A549 (cell line): ENCODE measurements around the gene LRP6. TPM values are rescaled to one million over a fixed set of nuclear protein-coding genes. Genes with fewer than 3 reads are reported as not detected.

Experiments used
- ATAC-seq, 2 experiments: fragments of 200-7000 bp in 1 of 2; fragments of >200 bp in 1 of 2; cut with Nextera tagmentation in 1 of 2; cut with Tn5 transposase in 1 of 2; 3 replicates each; pipeline versions ENCODE4 v1.8.0 to v1.9.1; 2018 to 2020; ENCODE audit warnings: mild to moderate bottlenecking in 1 of 2, moderate library complexity in 1 of 2
- CTCF ChIA-PET: fragments of 300-600 bp; sonication (Branson Sonifier 250); formaldehyde crosslinking; extraction: SDS; loops from one replicate; lab custom pipeline; 2021; ENCODE audit warnings: antibody characterized with exemption, inconsistent platforms; lab: Yijun Ruan, JAX
- POLR2A ChIA-PET: fragments of 350-600 bp; formaldehyde crosslinking; extraction: SDS; loops from one replicate; lab custom pipeline; 2021; ENCODE audit warnings: antibody characterized with exemption, inconsistent platforms; lab: Yijun Ruan, JAX
- DNase-seq, 2 experiments: peaks; one replicate each; pipeline versions ENCODE4 v3.0.0 to v3.0.0-alpha.2; 2011 to 2016; ENCODE audit warnings: low read depth in 1 of 2, low spot score in 1 of 2
- FAIRE-seq: peaks from 2 replicates; lab custom pipeline; 2011; peaks lifted over from hg19 to GRCh38; lab: Jason Lieb, UNC
- H3K27ac ChIP-seq, 2 experiments: fragments of >200 bp; sonication (Bioruptor Twin); formaldehyde crosslinking; 3 replicates each; pipeline ENCODE4 v1.5.1; 2016 to 2017
- H3K4me1 ChIP-seq: fragments of >200 bp; sonication (Bioruptor Twin); formaldehyde crosslinking; 3 replicates; pipeline ENCODE4 v1.6.1; 2016
- H3K4me2 ChIP-seq: fragments of >200 bp; sonication (Bioruptor Twin); formaldehyde crosslinking; 3 replicates; pipeline ENCODE4 v1.6.1; 2016
- H3K4me3 ChIP-seq: fragments of >200 bp; sonication (Bioruptor Twin); formaldehyde crosslinking; 3 replicates; pipeline ENCODE4 v1.5.1; 2016
- H3K9me3 ChIP-seq: fragments of >200 bp; sonication (Bioruptor Twin); formaldehyde crosslinking; 3 replicates; pipeline ENCODE4 v1.6.1; 2016
- BHLHE40 ChIP-seq: IDR thresholded peaks from 2 replicates; pipeline ENCODE4 v1.6.1; 2012; ENCODE audit warnings: low read depth, low read length, inconsistent platforms
- CBX2 ChIP-seq: fragments of 200-600 bp; sonication (generic); IDR thresholded peaks from 2 replicates; pipeline ENCODE4 v1.6.1; 2016; ENCODE audit warnings: low read depth, mild to moderate bottlenecking, borderline replicate concordance
- EHF ChIP-seq: fragments of 250-450 bp; sonication (Bioruptor Pico); IDR thresholded peaks from 2 replicates; pipeline ENCODE4 v1.5.0; 2020; ENCODE audit warnings: mild to moderate bottlenecking
- EHMT2 ChIP-seq: fragments of 200-600 bp; sonication (generic); IDR thresholded peaks from 2 replicates; pipeline ENCODE4 v1.6.1; 2016; ENCODE audit warnings: antibody characterized with exemption, low read depth, mild to moderate bottlenecking, moderate library complexity
- ELK1 ChIP-seq: fragments of 150-350 bp; IDR thresholded peaks from 2 replicates; pipeline ENCODE4 v1.6.1; 2014; ENCODE audit warnings: low read depth, mild to moderate bottlenecking, low read length
- ESRRA ChIP-seq: fragments of 150-350 bp; IDR thresholded peaks from 2 replicates; pipeline ENCODE4 v1.6.1; 2014; ENCODE audit warnings: mild to moderate bottlenecking, low read length, borderline replicate concordance
- FOSB ChIP-seq: fragments of 250-450 bp; sonication (Bioruptor Pico); IDR thresholded peaks from 2 replicates; pipeline ENCODE4 v1.5.0; 2020; ENCODE audit warnings: mild to moderate bottlenecking, moderate library complexity
- FOSL2 ChIP-seq, 2 experiments: fragments of 450-650 bp in 1 of 2; fragments of >200 bp in 1 of 2; sonication (Bioruptor Twin) in 1 of 2; formaldehyde crosslinking; IDR thresholded peaks; 2 replicates each; pipeline versions ENCODE4 v1.5.0 to v1.6.1; 2016 to 2020; ENCODE audit warnings: mild to moderate bottlenecking in 1 of 2, moderate library complexity in 1 of 2
- FOXS1 ChIP-seq: fragments of 250-450 bp; sonication (Bioruptor Pico); IDR thresholded peaks from 2 replicates; pipeline ENCODE4 v1.5.0; 2020; ENCODE audit warnings: mild to moderate bottlenecking, moderate library complexity
- HEYL ChIP-seq: fragments of 250-450 bp; sonication (Bioruptor Pico); IDR thresholded peaks from 2 replicates; pipeline ENCODE4 v1.8.0; 2021; ENCODE audit warnings: mild to moderate bottlenecking, moderate library complexity
- HMGXB4 ChIP-seq: fragments of 250-450 bp; sonication (Bioruptor Pico); IDR thresholded peaks from 2 replicates; pipeline ENCODE4 v1.5.0; 2021; ENCODE audit warnings: mild to moderate bottlenecking, moderate library complexity, borderline replicate concordance
- HOXB5 ChIP-seq: fragments of 250-450 bp; sonication (Bioruptor Pico); IDR thresholded peaks from 2 replicates; pipeline ENCODE4 v1.5.0; 2020; ENCODE audit warnings: mild to moderate bottlenecking, moderate library complexity
- KDM5A ChIP-seq: fragments of 200-600 bp; sonication (generic); IDR thresholded peaks from 2 replicates; pipeline ENCODE4 v1.6.1; 2016; ENCODE audit warnings: antibody characterized with exemption, mild to moderate bottlenecking
- MAX ChIP-seq: IDR thresholded peaks from 2 replicates; pipeline ENCODE4 v1.6.1; 2012
- RARB ChIP-seq: fragments of 250-450 bp; sonication (Bioruptor Pico); IDR thresholded peaks from 2 replicates; pipeline ENCODE4 v1.8.0; 2021; ENCODE audit warnings: mild to moderate bottlenecking, moderate library complexity
- RNF2 ChIP-seq: fragments of 200-600 bp; sonication (generic); IDR thresholded peaks from 2 replicates; pipeline ENCODE4 v1.6.1; 2016; ENCODE audit warnings: low read depth, mild to moderate bottlenecking, antibody characterized with exemption, moderate library complexity, borderline replicate concordance
- SMC3 ChIP-seq: fragments of >200 bp; sonication (Bioruptor Twin); formaldehyde crosslinking; IDR thresholded peaks from 3 replicates; pipeline ENCODE4 v1.6.1; 2018; ENCODE audit warnings: inconsistent platforms
- TFCP2L1 ChIP-seq: fragments of 250-450 bp; sonication (Bioruptor Pico); IDR thresholded peaks from 2 replicates; pipeline ENCODE4 v1.5.0; 2021; ENCODE audit warnings: mild to moderate bottlenecking
- ZC3H11A ChIP-seq: fragments of 450-650 bp; IDR thresholded peaks from 2 replicates; pipeline ENCODE4 v1.6.1; 2014; ENCODE audit warnings: antibody characterized with exemption, mild to moderate bottlenecking
- ZFP36 ChIP-seq: fragments of 450-650 bp; IDR thresholded peaks from 2 replicates; pipeline ENCODE4 v1.6.1; 2014; ENCODE audit warnings: borderline replicate concordance; ENCODE audit not compliant: partially characterized antibody
- ZNF302 ChIP-seq: fragments of 250-450 bp; sonication (Bioruptor Pico); IDR thresholded peaks from 2 replicates; pipeline ENCODE4 v1.9.0; 2021; ENCODE audit warnings: inconsistent platforms, mild to moderate bottlenecking, moderate library complexity
- WGBS: methylation state at CpG from one replicate; pipeline ENCODE4 v1.1.6; 2017; ENCODE audit errors: missing lambda C conversion rate; 5-methylcytosine and 5-hydroxymethylcytosine counted together
- polyA plus RNA-seq, 4 experiments: library from polyadenylated mRNA; depleted of rRNA in 3 of 4; stranded (reverse); fragments of >200 nt; fragmentation: RNase III in 1 of 4; extraction: RNeasy Plus Mini Kit Qiagen cat#74134 plus additional on column Dnase treatment in 1 of 4; gene quantifications; 2 replicates in 3 of 4; 3 replicates in 1 of 4; pipeline ENCODE4 v1.2.3, GENCODE V29; 2011 to 2017

Gene LRP6
- polyA plus RNA-seq, 2 of the 4 experiments (the other 2 are of a cell fraction): 26.6 to 50.3 TPM

GRCh38 chr12:12157424-12157823 is 109.4 kb downstream of the LRP6 start:
- peaks cover 4% of the 10 kb centered on the region; the same call in 1 of the 3 replicates for H3K4me1 ChIP-seq
- no peaks in the 10 kb centered on the region for H3K9me3 ChIP-seq
- H3K27ac ChIP-seq: no peak overlapping the region
- FAIRE-seq (no peak), ATAC-seq (no peak), DNase-seq (no peak)
- POLR2A ChIA-PET: no interaction called here
- H3K4me3 ChIP-seq: no peak overlapping the region
- H3K4me2 ChIP-seq: no peak overlapping the region
- WGBS: 98% methylated on average over 1 of the region's 1 CpG
- CTCF ChIA-PET: interaction anchor here (1.4 kb wide), 1 partner anchor 171 kb away, joined by 3 read pairs; no protein-coding TSS in a partner anchor
- TF ChIP-seq HMGXB4 (CRISPR knock-in tag) (no peak), ZFP36 (no peak)

- H3K4me2 ChIP-seq: no peak overlapping the region
- H3K4me3 ChIP-seq: no peak overlapping the region
- 96% methylated on average over 2 of the region's 2 CpGs for WGBS
- TF ChIP-seq HMGXB4 (CRISPR knock-in tag): no peak
- TF ChIP-seq CBX2: no peak
- TF ChIP-seq ELK1: no peak
- TF ChIP-seq FOSL2 (IDR thresholded peaks at IDR 0.05): no peak
- TF ChIP-seq FOSL2 (CRISPR knock-in tag; IDR thresholded peaks at IDR 0.05): no peak
- TF ChIP-seq HOXB5 (CRISPR knock-in tag): no peak
- no peak for TF ChIP-seq TFCP2L1 (CRISPR knock-in tag)
- no peak for TF ChIP-seq ESRRA
- TF ChIP-seq ZNF302: no peak
- no peak for TF ChIP-seq HEYL (CRISPR knock-in tag)
- TF ChIP-seq MAX: no peak
- TF ChIP-seq EHF (CRISPR knock-in tag): no peak
- TF ChIP-seq RARB (CRISPR knock-in tag): no peak
- no peak for TF ChIP-seq ZC3H11A
- no peak for TF ChIP-seq RNF2
- no peak for TF ChIP-seq FOXS1 (CRISPR knock-in tag)
- no peak for TF ChIP-seq BHLHE40
- FAIRE-seq: no peak
- peaks cover 4% of the 10 kb centered on the region; the same call in 1 of the 3 replicates for H3K4me1 ChIP-seq
- no peak for ATAC-seq
- H3K9me3 ChIP-seq: no peaks in the 10 kb centered on the region
- no peak for DNase-seq
- ChIA-PET CTCF (interaction anchor here (1.4 kb wide), 1 partner anchor 171 kb away, joined by 3 read pairs; no protein-coding TSS in a partner anchor), POLR2A (interaction anchor here (0.5 kb wide), 1 partner anchor 131 kb away, joined by 3 read pairs; no protein-coding TSS in a partner anchor)
- no peak overlapping the region for H3K27ac ChIP-seq
These were observed 110.0 kb downstream of the LRP6 start for GRCh38 chr12:12156828-12157227.

- ATAC-seq (no peak), FAIRE-seq (no peak), DNase-seq (no peak)
- ChIA-PET POLR2A (no interaction called here), CTCF (interaction anchor here (1.4 kb wide), 1 partner anchor 172 kb away, joined by 3 read pairs; no protein-coding TSS in a partner anchor)
- no peak overlapping the region for H3K4me3 ChIP-seq
- TF ChIP-seq FOSB (CRISPR knock-in tag): no peak
- TF ChIP-seq KDM5A: no peak
- TF ChIP-seq ELK1: no peak
- TF ChIP-seq FOXS1 (CRISPR knock-in tag): no peak
- TF ChIP-seq SMC3: no peak
- no peak for TF ChIP-seq HMGXB4 (CRISPR knock-in tag)
- TF ChIP-seq BHLHE40: no peak
- no peak for TF ChIP-seq EHMT2
- H3K4me2 ChIP-seq: no peak overlapping the region
- H3K27ac ChIP-seq: no peak overlapping the region
- H3K4me1 ChIP-seq: peaks cover 4% of the 10 kb centered on the region; the same call in 1 of the 3 replicates
- H3K9me3 ChIP-seq: no peaks in the 10 kb centered on the region
- 90% methylated on average over 6 of the region's 6 CpGs for WGBS
These were observed 110.7 kb downstream of the LRP6 start for GRCh38 chr12:12156116-12156515.
